ENCODE results near the gene CPT2. TPM values are rescaled to one million over a fixed set of nuclear protein-coding genes. Genes with fewer than 3 reads are reported as not detected.

CPT2 gene
- total RNA-seq, 1 experiment from 2014 or later, result 35.7 TPM

DNA sequence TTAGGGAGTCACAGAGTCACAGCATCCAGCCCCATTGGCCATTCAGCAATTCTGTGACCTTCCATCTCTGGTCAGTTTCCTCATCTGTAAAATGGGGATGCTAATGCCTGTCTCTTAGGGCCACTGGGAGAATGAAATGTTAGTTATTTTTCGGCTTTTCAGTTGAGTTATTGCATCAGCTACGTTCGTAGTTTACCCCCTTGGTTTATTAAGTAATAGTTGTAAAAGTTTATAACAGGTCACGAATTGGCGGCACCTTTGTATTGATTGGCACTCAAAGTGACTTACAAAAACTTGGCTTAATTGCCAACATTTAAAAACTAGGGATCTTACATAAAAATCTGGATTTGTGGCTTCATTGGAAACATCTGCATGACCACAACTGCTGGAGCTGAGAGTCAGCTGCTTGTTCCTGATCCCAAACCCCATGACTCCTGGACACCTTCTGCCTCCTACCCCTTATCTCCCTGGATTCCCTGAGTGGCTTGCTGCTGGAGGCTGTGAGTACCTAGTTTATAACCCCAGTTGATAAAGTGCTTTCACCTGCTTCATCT, 31.1 kb upstream of the CPT2 start:
- H4K20me1 ChIP-seq (ENCODE audit: insufficient read depth), result no peaks in the 10 kb centered on the region
- H3K36me3 ChIP-seq (ENCODE audit: low read depth), result no peaks in the 10 kb centered on the region
- BruUV-seq (replicated peaks), result no TSS peak
- no peaks in the 10 kb centered on the region for H3K79me2 ChIP-seq (ENCODE audit: low read depth)
- H2AFZ ChIP-seq, result no peak overlapping the region
- H3F3A ChIP-seq (ENCODE audit: insufficient read depth, low read depth), result no peaks in the 10 kb centered on the region
- H3K4me3 ChIP-seq, result no peak overlapping the region
- no peak for DNase-seq
- H3K9me3 ChIP-seq (ENCODE audit: insufficient read depth, low read depth), result no peaks in the 10 kb centered on the region
- no peaks in the 10 kb centered on the region for H3K9me2 ChIP-seq (ENCODE audit: insufficient read depth)
- ChIA-PET CTCF (no interaction called here), POLR2A (ENCODE audit: unreplicated experiment) (interaction anchor here (0.6 kb wide), 1 partner anchor 117 kb away, joined by 4 read pairs; no protein-coding TSS in a partner anchor)
- no peaks in the 10 kb centered on the region for H3K27me3 ChIP-seq (ENCODE audit: insufficient read depth, low read depth)
- intact Hi-C loops (cut with micrococcal nuclease; ENCODE audit: unreplicated experiment), result no loop called here
- H3K4me2 ChIP-seq, result no peak overlapping the region
- no peak for TF ChIP-seq EZH2 (IDR thresholded peaks at IDR 0.05; ENCODE audit: low read depth)
- TF ChIP-seq, protein P1, sequence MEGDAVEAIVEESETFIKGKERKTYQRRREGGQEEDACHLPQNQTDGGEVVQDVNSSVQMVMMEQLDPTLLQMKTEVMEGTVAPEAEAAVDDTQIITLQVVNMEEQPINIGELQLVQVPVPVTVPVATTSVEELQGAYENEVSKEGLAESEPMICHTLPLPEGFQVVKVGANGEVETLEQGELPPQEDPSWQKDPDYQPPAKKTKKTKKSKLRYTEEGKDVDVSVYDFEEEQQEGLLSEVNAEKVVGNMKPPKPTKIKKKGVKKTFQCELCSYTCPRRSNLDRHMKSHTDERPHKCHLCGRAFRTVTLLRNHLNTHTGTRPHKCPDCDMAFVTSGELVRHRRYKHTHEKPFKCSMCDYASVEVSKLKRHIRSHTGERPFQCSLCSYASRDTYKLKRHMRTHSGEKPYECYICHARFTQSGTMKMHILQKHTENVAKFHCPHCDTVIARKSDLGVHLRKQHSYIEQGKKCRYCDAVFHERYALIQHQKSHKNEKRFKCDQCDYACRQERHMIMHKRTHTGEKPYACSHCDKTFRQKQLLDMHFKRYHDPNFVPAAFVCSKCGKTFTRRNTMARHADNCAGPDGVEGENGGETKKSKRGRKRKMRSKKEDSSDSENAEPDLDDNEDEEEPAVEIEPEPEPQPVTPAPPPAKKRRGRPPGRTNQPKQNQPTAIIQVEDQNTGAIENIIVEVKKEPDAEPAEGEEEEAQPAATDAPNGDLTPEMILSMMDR (conservative IDR thresholded peaks at IDR 0.05), result no peak
- no peak overlapping the region for H3K27ac ChIP-seq
- peaks cover 9% of the 10 kb centered on the region for H3K4me1 ChIP-seq (replicated peaks; ENCODE audit: insufficient read depth)

DNA sequence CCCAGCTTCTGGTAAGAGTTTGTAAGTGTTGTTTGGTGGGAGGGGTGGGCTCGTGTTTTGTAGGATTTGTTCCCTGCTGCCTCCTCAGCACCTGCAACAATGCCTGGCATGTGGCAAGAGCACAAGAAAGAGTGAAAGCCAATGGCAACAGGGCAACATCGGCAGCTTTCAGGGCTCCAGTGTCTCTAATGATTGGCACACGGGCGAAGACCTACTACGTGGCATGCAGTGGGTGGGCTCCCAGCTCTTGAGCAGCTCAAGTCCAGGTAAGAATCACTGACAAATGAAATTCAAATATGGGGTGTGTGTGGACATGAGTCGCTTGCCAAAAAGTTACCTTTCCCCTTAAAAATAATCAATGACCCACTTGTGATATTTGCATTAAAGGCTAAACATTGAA, 30.3 kb upstream of the CPT2 start:
- no peaks in the 10 kb centered on the region for H3K9me3 ChIP-seq (ENCODE audit: insufficient read depth, low read depth)
- CTCF ChIA-PET, result interaction anchor here (0.6 to 0.7 kb wide), 2 partner anchors 10 to 151 kb away, joined by 5 to 9 read pairs; no protein-coding TSS in a partner anchor

DNA sequence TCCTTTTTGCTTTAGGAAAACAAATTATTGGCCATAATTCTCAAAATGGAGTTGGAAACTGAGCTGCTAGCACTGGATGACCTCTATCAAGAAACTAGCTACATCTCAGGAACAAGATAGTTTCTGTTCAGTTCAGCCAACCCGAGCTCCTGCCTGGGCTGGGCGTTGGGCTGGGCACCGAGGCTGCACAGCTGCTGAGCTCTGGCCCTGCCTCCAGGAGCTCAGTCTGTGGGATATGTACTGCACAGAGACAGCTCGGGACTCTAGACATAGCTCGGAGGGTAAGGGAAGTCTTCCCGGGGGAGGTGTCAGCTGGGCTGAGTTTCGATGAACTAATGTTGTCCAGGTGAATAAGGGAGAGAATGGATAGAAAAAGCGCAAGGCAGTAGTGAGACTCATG, 29.7 kb upstream of the CPT2 start:
- H3F3A ChIP-seq (ENCODE audit: insufficient read depth, low read depth), result no peaks in the 10 kb centered on the region
- BruUV-seq (replicated peaks), result no TSS peak
- H4K20me1 ChIP-seq (ENCODE audit: insufficient read depth), result no peaks in the 10 kb centered on the region
- H3K9me3 ChIP-seq (ENCODE audit: insufficient read depth, low read depth), result no peaks in the 10 kb centered on the region
- H3K4me3 ChIP-seq, result no peak overlapping the region
- no peaks in the 10 kb centered on the region for H3K27me3 ChIP-seq (ENCODE audit: insufficient read depth, low read depth)
- H3K4me1 ChIP-seq (replicated peaks; ENCODE audit: insufficient read depth), result peaks cover 9% of the 10 kb centered on the region
- no peak overlapping the region for H3K4me2 ChIP-seq
- no peak for DNase-seq
- no peak for TF ChIP-seq EZH2 (IDR thresholded peaks at IDR 0.05; ENCODE audit: low read depth)
- TF ChIP-seq, protein P1 (conservative IDR thresholded peaks at IDR 0.05), result no peak
- H3K9me2 ChIP-seq (ENCODE audit: insufficient read depth), result no peaks in the 10 kb centered on the region
- no peaks in the 10 kb centered on the region for H3K79me2 ChIP-seq (ENCODE audit: low read depth)
- H3K36me3 ChIP-seq (ENCODE audit: low read depth), result no peaks in the 10 kb centered on the region
- H2AFZ ChIP-seq, result no peak overlapping the region
- POLR2A ChIA-PET (ENCODE audit: unreplicated experiment), result no interaction called here
- CTCF ChIA-PET, result interaction anchor here (0.6 to 0.7 kb wide), 2 partner anchors 10 to 152 kb away, joined by 5 to 9 read pairs; no protein-coding TSS in a partner anchor
- no peak overlapping the region for H3K27ac ChIP-seq
- intact Hi-C loops (cut with micrococcal nuclease; ENCODE audit: unreplicated experiment), result no loop called here

More for the DNA sequence above, 30.3 kb upstream of the CPT2 start:
- Histone ChIP-seq H3K79me2 (ENCODE audit: low read depth) (no peaks in the 10 kb centered on the region), H3K4me1 (replicated peaks; ENCODE audit: insufficient read depth) (peaks cover 9% of the 10 kb centered on the region), H3K36me3 (ENCODE audit: low read depth) (no peaks in the 10 kb centered on the region), H3F3A (ENCODE audit: insufficient read depth, low read depth) (no peaks in the 10 kb centered on the region), H2AFZ (no peak overlapping the region), H3K9me2 (ENCODE audit: insufficient read depth) (no peaks in the 10 kb centered on the region), H3K4me3 (no peak overlapping the region), H3K27ac (no peak overlapping the region), H4K20me1 (ENCODE audit: insufficient read depth) (no peaks in the 10 kb centered on the region), H3K27me3 (ENCODE audit: insufficient read depth, low read depth) (no peaks in the 10 kb centered on the region), H3K4me2 (no peak overlapping the region)
- BruUV-seq (replicated peaks), result no TSS peak
- intact Hi-C loops (cut with micrococcal nuclease; ENCODE audit: unreplicated experiment), result no loop called here
- DNase-seq, result no peak
- TF ChIP-seq, protein P1 (conservative IDR thresholded peaks at IDR 0.05), result no peak
- no peak for TF ChIP-seq EZH2 (IDR thresholded peaks at IDR 0.05; ENCODE audit: low read depth)
- POLR2A ChIA-PET (ENCODE audit: unreplicated experiment), result no interaction called here

All from PC-9 (cell line).